HepG2 (cell line): ENCODE data around the gene MRO. TPM values are rescaled to one million over a fixed set of nuclear protein-coding genes. Genes with fewer than 3 reads are reported as not detected.

ENCODE experiments used
- ATAC-seq: fragments of 200-7000 bp; cut with Tn5 transposase; 3 replicates; pipeline ENCODE4 v1.9.1; 2020; ENCODE audit warnings: mild to moderate bottlenecking, moderate library complexity
- BruUV-seq: library from RNA; stranded (reverse); fragments of 400-500 nt; replicated peaks from 2 replicates; lab custom pipeline; 2021; lab: Mats Ljungman, UMichigan
- CTCF ChIA-PET: fragments of 300-600 bp; formaldehyde crosslinking; extraction: SDS; loops from one replicate; lab custom pipeline; 2021; ENCODE audit warnings: low total read pairs, inconsistent platforms, low intra/inter-chr PET ratio; lab: Yijun Ruan, JAX
- POLR2A ChIA-PET: fragments of 350-600 bp; sonication (Branson Sonifier 250); formaldehyde crosslinking; loops from one replicate; lab custom pipeline; 2020; ENCODE audit warnings: antibody characterized with exemption, inconsistent platforms; lab: Yijun Ruan, JAX
- DNase-seq: peaks from one replicate; pipeline ENCODE4 v3.0.0-alpha.2; 2015; ENCODE audit warnings: low spot score
- FAIRE-seq: peaks from 3 replicates; lab custom pipeline; 2011; peaks lifted over from hg19 to GRCh38; lab: Jason Lieb, UNC
- H2AFZ ChIP-seq: one replicate; pipeline ENCODE4 v1.6.1; 2011; ENCODE audit warnings: low read length, inconsistent platforms
- H3K27ac ChIP-seq: fragments of 300-600 bp; 3 replicates; pipeline ENCODE4 v1.8.0; 2011; ENCODE audit warnings: mixed run types, mild to moderate bottlenecking, mixed read lengths, low read length, inconsistent platforms; ENCODE audit not compliant: insufficient read depth; ENCODE audit errors: extremely low read length
- H3K27me3 ChIP-seq, 2 experiments: fragments of 200-600 bp in 1 of 2; 2 replicates in 1 of 2; 3 replicates in 1 of 2; pipeline versions ENCODE4 v1.6.0 to v1.8.0; 2011; ENCODE audit warnings: low read length in 2 of 2, mild to moderate bottlenecking in 2 of 2, moderate library complexity in 2 of 2, inconsistent platforms in 1 of 2; ENCODE audit not compliant: insufficient read depth in 2 of 2, control insufficient read depth in 1 of 2
- H3K36me3 ChIP-seq, 2 experiments: fragments of 200-600 bp in 1 of 2; replicated peaks in 1 of 2; 2 replicates in 1 of 2; 3 replicates in 1 of 2; pipeline versions ENCODE4 v1.5.1 to v1.8.0; 2011; ENCODE audit warnings: low read length in 2 of 2, inconsistent platforms in 1 of 2; ENCODE audit not compliant: insufficient read depth in 2 of 2, control insufficient read depth in 1 of 2
- H3K4me1 ChIP-seq: 2 replicates; pipeline ENCODE4 v1.5.1; 2012; ENCODE audit warnings: low read length, inconsistent platforms; ENCODE audit not compliant: insufficient read depth
- H3K4me2 ChIP-seq: 2 replicates; pipeline ENCODE4 v1.6.0; 2011; ENCODE audit warnings: low read depth, low read length, inconsistent platforms
- H3K4me3 ChIP-seq, 3 experiments: fragments of 200-600 bp in 1 of 3; sonication (generic), shearing (Covaris generic) in 1 of 3; replicated peaks in 1 of 3; 2 replicates each; pipeline ENCODE4 v1.5.1; 2011 to 2016; ENCODE audit warnings: low read length in 3 of 3, inconsistent platforms in 2 of 3, low read depth in 2 of 3, mild to moderate bottlenecking in 2 of 3, control low read depth in 1 of 3, mixed read lengths in 1 of 3; ENCODE audit not compliant: insufficient read depth in 1 of 3
- H3K79me2 ChIP-seq: one replicate; pipeline ENCODE4 v1.6.1; 2011; ENCODE audit warnings: low read length, inconsistent platforms; ENCODE audit not compliant: insufficient read depth
- H3K9ac ChIP-seq: 2 replicates; pipeline ENCODE4 v1.6.0; 2011; ENCODE audit warnings: mild to moderate bottlenecking, low read depth, low read length, inconsistent platforms; ENCODE audit not compliant: insufficient read depth
- H3K9me3 ChIP-seq: 2 replicates; pipeline ENCODE4 v1.5.1; 2012; ENCODE audit warnings: mild to moderate bottlenecking, low read length
- H4K20me1 ChIP-seq: 2 replicates; pipeline ENCODE4 v1.6.0; 2011; ENCODE audit warnings: inconsistent platforms, mild to moderate bottlenecking, low read length, moderate library complexity; ENCODE audit not compliant: insufficient read depth
- ETV5 ChIP-seq: IDR thresholded peaks from 2 replicates; pipeline ENCODE4 v1.6.1; 2018; ENCODE audit warnings: missing biosample characterization, missing genetic modification reagents, inconsistent platforms, borderline replicate concordance
- MEF2D ChIP-seq: sonication (generic); formaldehyde crosslinking; IDR thresholded peaks from 2 replicates; pipeline ENCODE4 v1.5.1; 2020; ENCODE audit warnings: mild to moderate bottlenecking, missing genetic modification reagents
- ONECUT2 ChIP-seq: sonication (generic); formaldehyde crosslinking; IDR thresholded peaks from 2 replicates; pipeline ENCODE4 v1.4.0; 2020; ENCODE audit warnings: missing genetic modification reagents
- ZFX ChIP-seq: sonication (generic); formaldehyde crosslinking; IDR thresholded peaks from 2 replicates; pipeline ENCODE4 v1.4.0; 2020; ENCODE audit warnings: mild to moderate bottlenecking, low read depth, missing genetic modification reagents, moderate library complexity
- ZNF276 ChIP-seq: sonication (generic); formaldehyde crosslinking; IDR thresholded peaks from 2 replicates; pipeline ENCODE4 v1.4.0; 2020; ENCODE audit warnings: mild to moderate bottlenecking, low read depth, missing genetic modification reagents
- in situ Hi-C: cut with HindIII; loops from 2 replicates; pipeline ENCODE4 v1.10.0; 2017; ENCODE audit warnings: low pct_unique_long_range_greater_than_20kb; ENCODE audit not compliant: extremely low pct_ligation_motif_present
- intact Hi-C: fragments of 100-400 bp; cut with micrococcal nuclease; formaldehyde crosslinking; loops from one replicate; pipeline ENCODE4 v1.10.0; 2022; ENCODE audit not compliant: unreplicated experiment
- polyA plus RNA-seq, 8 experiments: library from polyadenylated mRNA; depleted of rRNA in 3 of 8; stranded (reverse) in 7 of 8; unstranded in 1 of 8; fragments of >200 nt; fragmentation: Illumina TruSeq in 4 of 8; extraction: Trizol in 4 of 8; gene quantifications; 2 replicates each; pipeline versions ENCODE4 v1.2.1 to v1.2.3, GENCODE V29; 2011 to 2016; ENCODE audit warnings: low read depth in 4 of 8, missing spikeins in 1 of 8, mixed read lengths in 1 of 8; ENCODE audit not compliant: insufficient read depth in 1 of 8
- total RNA-seq, 5 experiments: library from RNA; depleted of rRNA; stranded (reverse); fragments of >200 nt; fragmentation: Illumina TruSeq; extraction: Trizol; gene quantifications; 2 replicates each; pipeline ENCODE4 v1.2.3, GENCODE V29; 2016; ENCODE audit warnings: low read depth in 1 of 5
- TF ChIP-seq, protein P1 (sequence below): IDR thresholded peaks from 2 replicates; pipeline ENCODE4 v1.6.1; 2016; ENCODE audit warnings: missing compliant biosample characterization, missing genetic modification reagents, borderline replicate concordance

Gene MRO
- total and polyA plus RNA-seq, 2 of the 13 experiments (the other 11 are each of a cell fraction or from before 2014, with no cell fraction given), result not detected

DNA sequence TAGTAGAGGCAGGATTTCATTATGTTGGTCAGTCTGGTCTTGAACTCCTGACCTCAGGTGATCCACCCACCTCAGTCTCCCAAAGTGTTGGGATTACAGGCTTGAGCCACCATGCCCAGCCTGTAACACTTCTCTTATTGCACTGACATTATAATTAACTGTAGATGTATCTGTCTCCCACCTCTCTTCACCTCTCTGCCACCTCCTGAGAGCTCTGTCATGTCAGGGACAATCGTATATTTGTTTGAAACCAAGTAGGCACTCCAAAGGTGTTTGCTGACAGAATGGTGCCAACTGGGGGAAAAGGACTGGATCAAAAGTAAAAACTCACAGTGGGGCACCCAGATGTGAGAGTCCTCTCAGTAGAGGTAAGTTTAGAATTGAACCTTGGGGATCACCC is 41.8 kb upstream of the MRO start (continued):
- TF ChIP-seq ZNF276 (CRISPR knock-in tag) (no peak), ETV5 (CRISPR knock-in tag) (no peak), ZFX (CRISPR knock-in tag) (no peak)
- TF ChIP-seq, all 625 proteins: peak for 0

DNA sequence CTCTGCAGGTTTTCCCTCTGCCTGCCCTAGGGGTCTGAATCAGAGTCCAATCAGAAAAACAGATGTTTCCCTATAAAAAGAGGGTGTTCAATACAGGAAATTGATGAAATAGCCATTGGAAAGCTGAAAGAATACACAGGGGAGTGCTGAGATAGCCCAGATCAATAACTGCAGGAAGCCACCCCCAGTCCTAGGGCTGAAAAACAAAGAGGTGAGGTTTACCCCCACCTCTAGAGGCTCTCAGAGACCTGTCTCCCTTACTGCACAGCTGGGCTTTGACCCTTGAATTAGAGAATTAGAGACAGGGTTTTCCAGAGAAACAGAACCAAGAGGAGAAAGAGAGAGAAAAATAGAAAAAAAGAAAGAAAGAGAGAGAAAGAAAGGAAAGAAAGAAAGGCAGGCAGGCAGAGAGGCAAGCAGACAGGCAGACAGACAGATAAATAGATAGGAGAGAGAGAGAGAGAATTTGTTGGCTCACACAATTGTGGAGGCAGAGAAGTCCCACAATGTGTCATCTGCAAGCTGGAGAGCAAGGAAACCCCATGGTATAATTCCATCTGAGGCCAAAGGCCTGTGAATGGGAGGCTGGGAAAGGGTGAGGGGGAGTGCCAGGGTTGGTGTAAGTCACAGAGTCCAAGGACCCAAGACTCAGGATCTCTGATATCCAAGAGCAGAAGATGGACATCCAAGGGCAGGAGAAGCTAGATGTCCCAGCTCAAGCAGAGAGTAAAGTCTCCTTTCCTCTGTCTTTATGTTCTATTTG is 40.2 kb upstream of the MRO start:
- Histone ChIP-seq H4K20me1 (no peaks in the 10 kb centered on the region), H3K79me2 (no peaks in the 10 kb centered on the region), H3K9me3 (no peaks in the 10 kb centered on the region), H3K4me2 (no peak overlapping the region), H3K9ac (no peak overlapping the region), H2AFZ (no peak overlapping the region), H3K36me3 (no peaks in the 10 kb centered on the region), H3K4me1 (peaks cover 8% of the 10 kb centered on the region; the same call in 1 of the 2 replicates), H3K27ac (no peak overlapping the region), H3K4me3 (no peak overlapping the region), H3K27me3 (no peaks in the 10 kb centered on the region)
- ChIA-PET POLR2A (no interaction called here), CTCF (no interaction called here)
- TF ChIP-seq, protein P1, sequence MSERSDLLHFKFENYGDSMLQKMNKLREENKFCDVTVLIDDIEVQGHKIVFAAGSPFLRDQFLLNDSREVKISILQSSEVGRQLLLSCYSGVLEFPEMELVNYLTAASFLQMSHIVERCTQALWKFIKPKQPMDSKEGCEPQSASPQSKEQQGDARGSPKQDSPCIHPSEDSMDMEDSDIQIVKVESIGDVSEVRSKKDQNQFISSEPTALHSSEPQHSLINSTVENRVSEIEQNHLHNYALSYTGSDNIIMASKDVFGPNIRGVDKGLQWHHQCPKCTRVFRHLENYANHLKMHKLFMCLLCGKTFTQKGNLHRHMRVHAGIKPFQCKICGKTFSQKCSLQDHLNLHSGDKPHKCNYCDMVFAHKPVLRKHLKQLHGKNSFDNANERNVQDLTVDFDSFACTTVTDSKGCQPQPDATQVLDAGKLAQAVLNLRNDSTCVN (CRISPR knock-in tag), result no peak
- TF ChIP-seq ETV5 (CRISPR knock-in tag), result peak; percentile 65; the same call in 1 of the 2 replicates
- TF ChIP-seq ONECUT2, result 0 out of 2 replicates have a peak, but pooled peaks have one; percentile 27
- TF ChIP-seq MEF2D (CRISPR knock-in tag), result no peak
- ATAC-seq (peak; percentile 71), FAIRE-seq (no peak), DNase-seq (no peak)
- intact Hi-C loops, result no loop called here
- in situ Hi-C loops, result no loop called here
- BruUV-seq, result no TSS peak
